ENCODE data around the gene CKS2.
A peak's percentile ranks its signal among the peaks of the same experiment; 100 is the strongest.

Gene CKS2

GRCh38 chr9:89277043-89277442, 34.0 kb upstream of the CKS2 start:
- no peaks in the 10 kb centered on the region for H3K79me1 ChIP-seq (replicated peaks; ENCODE audit: low read length, poor library complexity, severe bottlenecking)
- no peak overlapping the region for H3K4me2 ChIP-seq (ENCODE audit: low read length, poor library complexity, severe bottlenecking)
- no peak overlapping the region for H3K18ac ChIP-seq (ENCODE audit: low read depth in 1 of 2, low read length in 2 of 2)
- H3K14ac ChIP-seq (ENCODE audit: low read length in 2 of 2): no peak overlapping the region
- no peak overlapping the region for H2AFZ ChIP-seq (ENCODE audit: low read depth, low read length)
- no peak overlapping the region for H3K9ac ChIP-seq (ENCODE audit: low read length)
- no peak overlapping the region for H3K27ac ChIP-seq (ENCODE audit: low read length, poor library complexity, severe bottlenecking)
- H4K8ac ChIP-seq (ENCODE audit: low read length): no peak overlapping the region
- no peak for DNase-seq
- no peaks in the 10 kb centered on the region for H3K4me1 ChIP-seq (ENCODE audit: control insufficient read depth, insufficient read depth, low read depth, low read length)
- H3K36me3 ChIP-seq (ENCODE audit: control insufficient read depth in 1 of 2, insufficient read depth in 2 of 2, low read depth in 1 of 2, low read length in 2 of 2): no peaks in the 10 kb centered on the region
- H2AK5ac ChIP-seq (ENCODE audit: low read length, severe bottlenecking): no peak overlapping the region
- H3K9me3 ChIP-seq (ENCODE audit: control insufficient read depth, low read length): peaks cover 34% of the 10 kb centered on the region
- H3K23ac ChIP-seq (ENCODE audit: low read length in 2 of 2): no peak overlapping the region
- 100% methylated on average over 1 of the region's 2 CpGs for WGBS
- H2BK120ac ChIP-seq (ENCODE audit: low read depth, low read length): no peak overlapping the region
- H2BK5ac ChIP-seq (ENCODE audit: low read depth, low read length, poor library complexity, severe bottlenecking): no peak overlapping the region
- H2BK12ac ChIP-seq (ENCODE audit: low read length in 2 of 2): no peak overlapping the region
- no peak overlapping the region for H3K4ac ChIP-seq (ENCODE audit: low read depth in 1 of 2, low read length in 2 of 2)
- H3K27me3 ChIP-seq (ENCODE audit: control insufficient read depth in 1 of 2, insufficient read depth in 1 of 2, low read length in 2 of 2): no peaks in the 10 kb centered on the region
- H4K91ac ChIP-seq (ENCODE audit: low read length): no peak overlapping the region
- no peak overlapping the region for H3K4me3 ChIP-seq (ENCODE audit: insufficient read depth in 1 of 2, low read depth in 1 of 2, low read length in 2 of 2)
- H2BK15ac ChIP-seq (ENCODE audit: low read depth, poor library complexity, severe bottlenecking): no peak overlapping the region

GRCh38 chr9:89277454-89277853, 33.5 kb upstream of the CKS2 start:
- Histone ChIP-seq H3K9ac (ENCODE audit: low read length) (no peak overlapping the region), H3K27ac (ENCODE audit: low read length, poor library complexity, severe bottlenecking) (no peak overlapping the region), H2AFZ (ENCODE audit: low read depth, low read length) (no peak overlapping the region), H3K79me1 (replicated peaks; ENCODE audit: low read length, poor library complexity, severe bottlenecking) (no peaks in the 10 kb centered on the region), H3K9me3 (ENCODE audit: control insufficient read depth, low read length) (peaks cover 31% of the 10 kb centered on the region), H3K23ac (ENCODE audit: low read length in 2 of 2) (no peak overlapping the region), H3K4me3 (ENCODE audit: insufficient read depth in 1 of 2, low read depth in 1 of 2, low read length in 2 of 2) (no peak overlapping the region), H3K4ac (ENCODE audit: low read depth in 1 of 2, low read length in 2 of 2) (no peak overlapping the region), H2BK12ac (ENCODE audit: low read length in 2 of 2) (no peak overlapping the region), H3K18ac (ENCODE audit: low read depth in 1 of 2, low read length in 2 of 2) (no peak overlapping the region), H3K4me2 (ENCODE audit: low read length, poor library complexity, severe bottlenecking) (no peak overlapping the region), H4K91ac (ENCODE audit: low read length) (no peak overlapping the region), H3K36me3 (ENCODE audit: control insufficient read depth in 1 of 2, insufficient read depth in 2 of 2, low read depth in 1 of 2, low read length in 2 of 2) (no peaks in the 10 kb centered on the region), H2BK120ac (ENCODE audit: low read depth, low read length) (no peak overlapping the region), H2BK15ac (ENCODE audit: low read depth, poor library complexity, severe bottlenecking) (no peak overlapping the region), H3K4me1 (ENCODE audit: control insufficient read depth, insufficient read depth, low read depth, low read length) (no peaks in the 10 kb centered on the region), H2BK5ac (ENCODE audit: low read depth, low read length, poor library complexity, severe bottlenecking) (no peak overlapping the region), H3K14ac (ENCODE audit: low read length in 2 of 2) (no peak overlapping the region), H2AK5ac (ENCODE audit: low read length, severe bottlenecking) (no peak overlapping the region), H4K8ac (ENCODE audit: low read length) (no peak overlapping the region), H3K27me3 (ENCODE audit: control insufficient read depth in 1 of 2, insufficient read depth in 1 of 2, low read length in 2 of 2) (no peaks in the 10 kb centered on the region)
- peak; percentile 62 for DNase-seq

GRCh38 chr9:89278551-89278950, 32.4 kb upstream of the CKS2 start:
- Histone ChIP-seq H2AFZ (ENCODE audit: low read depth, low read length) (no peak overlapping the region), H2BK12ac (ENCODE audit: low read length in 2 of 2) (no peak overlapping the region), H3K14ac (ENCODE audit: low read length in 2 of 2) (no peak overlapping the region), H2AK5ac (ENCODE audit: low read length, severe bottlenecking) (no peak overlapping the region), H3K27ac (ENCODE audit: low read length, poor library complexity, severe bottlenecking) (no peak overlapping the region), H2BK120ac (ENCODE audit: low read depth, low read length) (no peak overlapping the region), H3K4me3 (ENCODE audit: insufficient read depth in 1 of 2, low read depth in 1 of 2, low read length in 2 of 2) (no peak overlapping the region), H2BK5ac (ENCODE audit: low read depth, low read length, poor library complexity, severe bottlenecking) (no peak overlapping the region), H3K4ac (ENCODE audit: low read depth in 1 of 2, low read length in 2 of 2) (peak overlapping the region in 1 of 2 experiments; percentile 22), H3K27me3 (ENCODE audit: control insufficient read depth in 1 of 2, insufficient read depth in 1 of 2, low read length in 2 of 2) (no peaks in the 10 kb centered on the region), H3K4me2 (ENCODE audit: low read length, poor library complexity, severe bottlenecking) (no peak overlapping the region), H3K23ac (ENCODE audit: low read length in 2 of 2) (no peak overlapping the region), H3K4me1 (ENCODE audit: control insufficient read depth, insufficient read depth, low read depth, low read length) (no peaks in the 10 kb centered on the region), H3K79me1 (replicated peaks; ENCODE audit: low read length, poor library complexity, severe bottlenecking) (no peaks in the 10 kb centered on the region), H3K36me3 (ENCODE audit: control insufficient read depth in 1 of 2, insufficient read depth in 2 of 2, low read depth in 1 of 2, low read length in 2 of 2) (no peaks in the 10 kb centered on the region), H3K9me3 (ENCODE audit: control insufficient read depth, low read length) (peaks cover 20% of the 10 kb centered on the region), H3K9ac (ENCODE audit: low read length) (no peak overlapping the region), H4K91ac (ENCODE audit: low read length) (no peak overlapping the region), H4K8ac (ENCODE audit: low read length) (no peak overlapping the region), H3K18ac (ENCODE audit: low read depth in 1 of 2, low read length in 2 of 2) (no peak overlapping the region), H2BK15ac (ENCODE audit: low read depth, poor library complexity, severe bottlenecking) (no peak overlapping the region)
- 100% methylated on average over 2 of the region's 2 CpGs for WGBS
- DNase-seq: no peak

GRCh38 chr9:89278997-89279739, 31.8 kb upstream of the CKS2 start:
- peaks cover 14% of the 10 kb centered on the region for H3K9me3 ChIP-seq (ENCODE audit: control insufficient read depth, low read length)
- no peak overlapping the region for H3K23ac ChIP-seq (ENCODE audit: low read length in 2 of 2)
- H2AFZ ChIP-seq (ENCODE audit: low read depth, low read length): no peak overlapping the region
- no peak overlapping the region for H3K18ac ChIP-seq (ENCODE audit: low read depth in 1 of 2, low read length in 2 of 2)
- H3K27me3 ChIP-seq (ENCODE audit: control insufficient read depth in 1 of 2, insufficient read depth in 1 of 2, low read length in 2 of 2): no peaks in the 10 kb centered on the region
- H3K4me1 ChIP-seq (ENCODE audit: control insufficient read depth, insufficient read depth, low read depth, low read length): no peaks in the 10 kb centered on the region
- no peak overlapping the region for H3K4ac ChIP-seq (ENCODE audit: low read depth in 1 of 2, low read length in 2 of 2)
- no peaks in the 10 kb centered on the region for H3K79me1 ChIP-seq (replicated peaks; ENCODE audit: low read length, poor library complexity, severe bottlenecking)
- no peak overlapping the region for H2BK12ac ChIP-seq (ENCODE audit: low read length in 2 of 2)
- no peak overlapping the region for H3K14ac ChIP-seq (ENCODE audit: low read length in 2 of 2)
- H3K9ac ChIP-seq (ENCODE audit: low read length): no peak overlapping the region
- no peak overlapping the region for H4K91ac ChIP-seq (ENCODE audit: low read length)
- H3K36me3 ChIP-seq (ENCODE audit: control insufficient read depth in 1 of 2, insufficient read depth in 2 of 2, low read depth in 1 of 2, low read length in 2 of 2): no peaks in the 10 kb centered on the region
- peak; percentile 66 for DNase-seq
- no peak overlapping the region for H2BK15ac ChIP-seq (ENCODE audit: low read depth, poor library complexity, severe bottlenecking)
- no peak overlapping the region for H2BK5ac ChIP-seq (ENCODE audit: low read depth, low read length, poor library complexity, severe bottlenecking)
- no peak overlapping the region for H3K4me3 ChIP-seq (ENCODE audit: insufficient read depth in 1 of 2, low read depth in 1 of 2, low read length in 2 of 2)
- no peak overlapping the region for H3K27ac ChIP-seq (ENCODE audit: low read length, poor library complexity, severe bottlenecking)
- H3K4me2 ChIP-seq (ENCODE audit: low read length, poor library complexity, severe bottlenecking): no peak overlapping the region
- no peak overlapping the region for H2AK5ac ChIP-seq (ENCODE audit: low read length, severe bottlenecking)
- 40% methylated on average over 2 of the region's 5 CpGs for WGBS
- H4K8ac ChIP-seq (ENCODE audit: low read length): no peak overlapping the region
- no peak overlapping the region for H2BK120ac ChIP-seq (ENCODE audit: low read depth, low read length)
